WTC11 (cell line): ENCODE results near the gene MEDAG. TPM values are rescaled to one million over a fixed set of nuclear protein-coding genes. Genes with fewer than 3 reads are reported as not detected.

ENCODE experiments used
- ATAC-seq: fragments of 200-7000 bp; cut with Tn5 transposase; 2 replicates; pipeline ENCODE4 v1.10.0; 2021; ENCODE audit warnings: mild to moderate bottlenecking, moderate library complexity
- CTCF ChIA-PET: fragments of 300-600 bp; sonication (Branson Sonifier 250); formaldehyde crosslinking; loops from one replicate; lab custom pipeline; 2021; ENCODE audit warnings: antibody characterized with exemption; lab: Charles Lee
- POLR2A ChIA-PET: fragments of 350-600 bp; sonication (Branson Sonifier 250); formaldehyde crosslinking; loops from one replicate; lab custom pipeline; 2021; ENCODE audit warnings: antibody characterized with exemption; lab: Charles Lee
- DNase-seq: peaks from one replicate; pipeline ENCODE4 v3.0.0; 2021; ENCODE audit warnings: low spot score
- H3K27ac Mint-ChIP-seq: 2 replicates; pipeline ENCODE4 v1.8.0; 2021; ENCODE audit warnings: mixed read lengths
- H3K27me3 Mint-ChIP-seq: 2 replicates; pipeline ENCODE4 v1.8.0; 2021; ENCODE audit warnings: low read depth, mild to moderate bottlenecking, moderate library complexity, mixed read lengths
- H3K36me3 Mint-ChIP-seq: 2 replicates; pipeline ENCODE4 v1.8.0; 2021; ENCODE audit warnings: mixed read lengths
- H3K4me1 Mint-ChIP-seq: 2 replicates; pipeline ENCODE4 v1.8.0; 2022; ENCODE audit warnings: mixed read lengths
- H3K4me3 Mint-ChIP-seq: 2 replicates; pipeline ENCODE4 v1.8.0; 2021; ENCODE audit warnings: mild to moderate bottlenecking, moderate library complexity, mixed read lengths
- H3K9me3 Mint-ChIP-seq: 2 replicates; pipeline ENCODE4 v1.8.0; 2021; ENCODE audit warnings: mixed read lengths
- ATF3 ChIP-seq: sonication (generic); formaldehyde crosslinking; conservative IDR thresholded peaks from 2 replicates; pipeline ENCODE4 v1.8.1; 2022; ENCODE audit warnings: mild to moderate bottlenecking, missing genetic modification reagents
- CDX4 ChIP-seq: fragments of 250-450 bp; sonication (Bioruptor Pico); IDR thresholded peaks from 2 replicates; pipeline ENCODE4 v1.9.0; 2021; ENCODE audit warnings: moderate library complexity, mild to moderate bottlenecking, inconsistent platforms, borderline replicate concordance
- CTCF ChIP-seq: fragments of 200-600 bp; IDR thresholded peaks from 2 replicates; pipeline ENCODE4 v1.8.0; 2022; ENCODE audit warnings: antibody characterized with exemption
- E2F1 ChIP-seq: sonication (generic); formaldehyde crosslinking; IDR thresholded peaks from 2 replicates; pipeline ENCODE4 v1.8.0; 2022; ENCODE audit warnings: mild to moderate bottlenecking, missing genetic modification reagents
- EMX1 ChIP-seq: fragments of 250-450 bp; sonication (Bioruptor Pico); IDR thresholded peaks from 2 replicates; pipeline ENCODE4 v1.8.0; 2021; ENCODE audit warnings: mild to moderate bottlenecking
- ESRRA ChIP-seq: sonication (generic); formaldehyde crosslinking; IDR thresholded peaks from 2 replicates; pipeline ENCODE4 v1.8.1; 2022; ENCODE audit warnings: mild to moderate bottlenecking, missing genetic modification reagents, borderline replicate concordance
- ETV6 ChIP-seq: sonication (generic); formaldehyde crosslinking; IDR thresholded peaks from 2 replicates; pipeline ENCODE4 v1.8.1; 2022; ENCODE audit warnings: mild to moderate bottlenecking, missing genetic modification reagents
- HMGXB4 ChIP-seq: sonication (generic); formaldehyde crosslinking; IDR thresholded peaks from 2 replicates; pipeline ENCODE4 v1.8.1; 2023; ENCODE audit warnings: mild to moderate bottlenecking, moderate library complexity, missing genetic modification reagents
- IRF1 ChIP-seq: sonication (generic); formaldehyde crosslinking; IDR thresholded peaks from 2 replicates; pipeline ENCODE4 v1.8.0; 2023; ENCODE audit warnings: missing genetic modification reagents
- MAX ChIP-seq: sonication (generic); formaldehyde crosslinking; IDR thresholded peaks from 2 replicates; pipeline ENCODE4 v1.8.0; 2022; ENCODE audit warnings: mild to moderate bottlenecking, missing genetic modification reagents
- MXD4 ChIP-seq: fragments of 250-450 bp; sonication (Bioruptor Pico); IDR thresholded peaks from 2 replicates; pipeline ENCODE4 v1.8.0; 2021; ENCODE audit warnings: mild to moderate bottlenecking, moderate library complexity, borderline replicate concordance
- NFYB ChIP-seq: sonication (generic); formaldehyde crosslinking; conservative IDR thresholded peaks from 2 replicates; pipeline ENCODE4 v1.8.0; 2022; ENCODE audit warnings: low read depth, missing genetic modification reagents
- NR3C1 ChIP-seq: sonication (generic); formaldehyde crosslinking; conservative IDR thresholded peaks from 2 replicates; pipeline ENCODE4 v1.8.1; 2023; ENCODE audit warnings: low read depth, mild to moderate bottlenecking, missing genetic modification reagents
- PRRX2 ChIP-seq: fragments of 250-450 bp; sonication (Bioruptor Pico); IDR thresholded peaks from 2 replicates; pipeline ENCODE4 v1.8.0; 2021; ENCODE audit warnings: mild to moderate bottlenecking
- SMAD4 ChIP-seq: sonication (generic); formaldehyde crosslinking; IDR thresholded peaks from 2 replicates; pipeline ENCODE4 v1.8.0; 2022; ENCODE audit warnings: mild to moderate bottlenecking, missing genetic modification reagents
- SOX15 ChIP-seq: fragments of 250-450 bp; sonication (Bioruptor Pico); IDR thresholded peaks from 2 replicates; pipeline ENCODE4 v1.9.0; 2021; ENCODE audit warnings: mild to moderate bottlenecking
- TCF7 ChIP-seq: sonication (generic); formaldehyde crosslinking; IDR thresholded peaks from 2 replicates; pipeline ENCODE4 v1.8.0; 2022; ENCODE audit warnings: mild to moderate bottlenecking, low read depth, missing genetic modification reagents, moderate library complexity
- TEAD1 ChIP-seq: sonication (generic); formaldehyde crosslinking; IDR thresholded peaks from 2 replicates; pipeline ENCODE4 v1.8.0; 2022; ENCODE audit warnings: mild to moderate bottlenecking, missing genetic modification reagents
- USF2 ChIP-seq: sonication (generic); formaldehyde crosslinking; IDR thresholded peaks from 2 replicates; pipeline ENCODE4 v1.8.1; 2023; ENCODE audit warnings: mild to moderate bottlenecking, missing genetic modification reagents, moderate library complexity
- ZBTB43 ChIP-seq: sonication (generic); formaldehyde crosslinking; IDR thresholded peaks from 2 replicates; pipeline ENCODE4 v1.8.1; 2023; ENCODE audit warnings: mild to moderate bottlenecking, missing genetic modification reagents
- ZNF317 ChIP-seq: sonication (generic); formaldehyde crosslinking; IDR thresholded peaks from 2 replicates; pipeline ENCODE4 v1.8.1; 2023; ENCODE audit warnings: low read depth, mild to moderate bottlenecking, moderate library complexity, missing genetic modification reagents, borderline replicate concordance
- ZNF416 ChIP-seq: fragments of 250-450 bp; sonication (Bioruptor Pico); IDR thresholded peaks from 2 replicates; pipeline ENCODE4 v1.9.0; 2021; ENCODE audit warnings: mild to moderate bottlenecking, inconsistent platforms
- ZNF423 ChIP-seq: fragments of 250-450 bp; sonication (Bioruptor Pico); IDR thresholded peaks from 2 replicates; pipeline ENCODE4 v2.1.2; 2022; ENCODE audit warnings: mild to moderate bottlenecking, moderate library complexity
- total RNA-seq: library from RNA; stranded (reverse); gene quantifications from 3 replicates; pipeline ENCODE4 v1.2.3, GENCODE V29; 2021

MEDAG gene
- total RNA-seq, 1 experiment from 2014 or later: 2.1 TPM

- TF ChIP-seq CTCF (no peak), TEAD1 (CRISPR knock-in tag) (no peak), NFYB (CRISPR knock-in tag) (no peak), SOX15 (CRISPR knock-in tag) (no peak), E2F1 (CRISPR knock-in tag) (no peak), CDX4 (CRISPR knock-in tag) (no peak)
Measured at GRCh38 chr13:30881191-30881651, 24.9 kb upstream of the MEDAG start (continued).

GRCh38 chr13:30882026-30882850 lies 23.8 kb upstream of the MEDAG start:
- ATAC-seq (no peak), DNase-seq (no peak)
- Mint-ChIP-seq H3K27me3 (no peaks in the 10 kb centered on the region; the same call in 1 of the 2 replicates), H3K4me1 (peaks cover 18% of the 10 kb centered on the region), H3K4me3 (no peak overlapping the region), H3K36me3 (peaks cover 26% of the 10 kb centered on the region), H3K9me3 (peaks cover 27% of the 10 kb centered on the region), H3K27ac (no peak overlapping the region)
- TF ChIP-seq TCF7 (CRISPR knock-in tag) (no peak), ETV6 (CRISPR knock-in tag) (no peak), SMAD4 (CRISPR knock-in tag) (no peak), TEAD1 (CRISPR knock-in tag) (no peak), ESRRA (no peak), ZNF423 (CRISPR knock-in tag) (no peak), MXD4 (CRISPR knock-in tag) (no peak), CDX4 (CRISPR knock-in tag) (no peak), ZBTB43 (CRISPR knock-in tag) (no peak), ATF3 (CRISPR knock-in tag) (no peak), PRRX2 (no peak), ZNF317 (CRISPR knock-in tag) (no peak), ZNF416 (no peak), MAX (CRISPR knock-in tag) (no peak), EMX1 (CRISPR knock-in tag) (no peak), IRF1 (CRISPR knock-in tag) (no peak), USF2 (no peak), HMGXB4 (CRISPR knock-in tag) (no peak), NR3C1 (CRISPR knock-in tag) (no peak)
- ChIA-PET CTCF (interaction anchor here (1.4 kb wide), 1 partner anchor 15 kb away, joined by 7 read pairs; no protein-coding TSS in a partner anchor), POLR2A (no interaction called here)
